ENCODE data around the gene MREG.

The MREG gene

DNA sequence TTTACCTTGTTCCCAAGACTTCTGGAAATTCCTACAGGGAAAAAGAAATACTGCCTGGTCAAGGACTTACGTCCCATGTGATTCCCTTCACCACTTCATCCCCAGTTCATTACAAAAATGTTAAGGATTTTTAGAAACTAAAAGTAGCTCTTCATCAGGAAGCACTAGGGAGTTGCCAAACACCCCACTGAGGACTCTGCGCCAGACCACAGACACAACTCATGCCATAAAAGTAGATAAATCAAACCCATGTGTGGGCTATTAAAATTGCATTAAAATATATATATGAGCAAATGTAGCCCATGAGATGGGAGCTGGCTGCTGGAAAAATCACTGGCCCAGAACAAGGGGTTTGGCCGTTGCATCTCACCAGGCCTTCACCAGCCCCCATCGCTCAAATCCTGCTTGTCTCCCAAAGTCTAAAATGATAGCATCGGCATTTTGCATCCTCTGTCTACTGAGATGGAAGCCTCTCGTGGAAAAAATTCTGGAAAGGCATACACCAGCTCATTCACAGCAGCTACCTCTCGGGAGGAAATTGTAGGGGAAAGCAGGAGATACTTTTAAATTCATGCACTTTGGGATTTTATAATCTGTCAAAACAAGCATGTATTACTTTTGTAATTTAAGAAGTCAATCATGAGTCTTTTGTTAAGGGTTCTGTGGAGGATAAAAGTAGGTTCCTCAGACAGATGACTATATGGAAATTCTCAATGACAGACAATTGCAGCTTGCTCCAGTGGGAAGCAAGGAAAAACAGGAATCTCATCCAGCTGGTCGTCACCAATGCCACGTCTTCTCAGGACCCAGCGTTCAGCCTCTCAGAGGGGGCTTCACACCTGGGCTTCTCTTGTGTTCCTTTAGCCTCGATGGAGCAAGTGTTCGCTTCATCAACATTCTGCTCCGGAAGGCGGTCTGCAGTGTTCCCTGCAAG lies 113.9 kb downstream of the MREG start:
- in situ Hi-C loops (cut with MboI; ENCODE audit: low sequenced_read_pairs), result loop anchor here (25.0 kb wide), 1 partner anchor 437 kb away; no protein-coding TSS in a partner anchor

GRCh38 chr2:215898363-215898762 lies 115.0 kb downstream of the MREG start:
- in situ Hi-C loops (cut with MboI; ENCODE audit: low sequenced_read_pairs), result no loop called here

- in situ Hi-C loops (cut with MboI; ENCODE audit: low sequenced_read_pairs), result no loop called here
Observed at GRCh38 chr2:215896921-215897320, 116.4 kb downstream of the MREG start.

DNA sequence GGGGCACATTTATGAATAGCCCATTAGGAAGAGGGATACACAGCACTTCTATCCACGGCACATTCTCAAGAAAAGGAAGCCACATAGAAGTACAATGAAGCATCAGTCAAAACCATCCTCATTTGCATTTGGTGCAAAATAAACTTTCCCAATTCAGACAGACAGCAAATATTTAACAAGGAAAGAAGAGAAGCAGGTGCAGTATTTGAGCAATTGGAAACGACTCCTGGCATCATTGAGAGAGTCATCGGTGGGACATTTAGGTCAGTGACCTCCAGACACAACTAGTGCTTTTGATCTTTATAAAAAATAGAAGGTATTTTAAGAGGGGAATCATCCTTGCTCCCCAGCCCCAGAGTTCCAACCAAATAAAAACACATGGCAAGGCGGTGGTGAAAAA lies 118.0 kb downstream of the MREG start:
- in situ Hi-C loops (cut with MboI; ENCODE audit: low sequenced_read_pairs), result no loop called here
